Cardiac fibroblast (primary cell): ENCODE data around the gene SOCS3.

ENCODE experiments used
- DNase-seq, 2 donors: peaks; one replicate each; pipeline versions ENCODE4 v3.0.0 to v3.0.0-alpha.2; 2010; ENCODE audit warnings: low read depth in 2 of 2
- H3K4me3 ChIP-seq, 2 donors: replicated peaks in 1 of 2; 1 replicate in 1 of 2; 2 replicates in 1 of 2; pipeline ENCODE4 v1.5.1; 2011; ENCODE audit warnings: low read depth in 2 of 2, low read length in 2 of 2, mild to moderate bottlenecking in 2 of 2, moderate library complexity in 1 of 2
- TF ChIP-seq, protein P1 (sequence below): IDR thresholded peaks from one replicate; pipeline ENCODE4 v1.5.1; 2011; ENCODE audit warnings: low read depth, mild to moderate bottlenecking, low read length, inconsistent platforms

The SOCS3 gene

DNA sequence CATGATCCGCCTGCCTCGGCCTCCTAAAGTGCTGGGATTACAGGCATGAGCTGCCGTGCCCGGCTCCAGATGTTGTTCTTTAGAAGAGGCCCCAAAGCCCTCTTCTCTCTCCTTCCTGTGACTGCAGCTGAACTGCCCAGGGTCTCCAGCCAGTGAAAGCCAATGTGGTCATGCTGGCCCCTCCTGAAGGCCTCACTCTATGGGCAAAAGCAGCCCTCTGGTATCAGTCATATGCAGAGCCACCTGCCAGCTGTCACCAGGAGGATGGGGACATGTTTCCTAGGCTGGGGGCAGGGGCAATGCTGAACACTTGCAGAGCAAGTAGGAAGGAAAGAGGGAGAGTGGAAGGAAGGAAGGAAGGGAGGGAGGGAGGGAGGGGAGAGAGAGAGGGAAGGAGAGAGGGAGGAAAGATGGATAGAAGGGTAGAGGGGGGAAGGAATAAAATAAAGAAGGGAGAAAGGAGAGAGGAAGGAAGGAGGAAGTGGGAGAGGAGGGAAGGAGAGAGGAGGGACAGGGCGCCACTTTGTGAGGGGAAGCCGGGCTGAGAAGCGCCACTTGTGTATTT is 36.0 kb downstream of the SOCS3 start:
- H3K4me3 ChIP-seq: no peak overlapping the region
- TF ChIP-seq, protein P1, sequence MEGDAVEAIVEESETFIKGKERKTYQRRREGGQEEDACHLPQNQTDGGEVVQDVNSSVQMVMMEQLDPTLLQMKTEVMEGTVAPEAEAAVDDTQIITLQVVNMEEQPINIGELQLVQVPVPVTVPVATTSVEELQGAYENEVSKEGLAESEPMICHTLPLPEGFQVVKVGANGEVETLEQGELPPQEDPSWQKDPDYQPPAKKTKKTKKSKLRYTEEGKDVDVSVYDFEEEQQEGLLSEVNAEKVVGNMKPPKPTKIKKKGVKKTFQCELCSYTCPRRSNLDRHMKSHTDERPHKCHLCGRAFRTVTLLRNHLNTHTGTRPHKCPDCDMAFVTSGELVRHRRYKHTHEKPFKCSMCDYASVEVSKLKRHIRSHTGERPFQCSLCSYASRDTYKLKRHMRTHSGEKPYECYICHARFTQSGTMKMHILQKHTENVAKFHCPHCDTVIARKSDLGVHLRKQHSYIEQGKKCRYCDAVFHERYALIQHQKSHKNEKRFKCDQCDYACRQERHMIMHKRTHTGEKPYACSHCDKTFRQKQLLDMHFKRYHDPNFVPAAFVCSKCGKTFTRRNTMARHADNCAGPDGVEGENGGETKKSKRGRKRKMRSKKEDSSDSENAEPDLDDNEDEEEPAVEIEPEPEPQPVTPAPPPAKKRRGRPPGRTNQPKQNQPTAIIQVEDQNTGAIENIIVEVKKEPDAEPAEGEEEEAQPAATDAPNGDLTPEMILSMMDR: no peak
- no peak for DNase-seq

DNA sequence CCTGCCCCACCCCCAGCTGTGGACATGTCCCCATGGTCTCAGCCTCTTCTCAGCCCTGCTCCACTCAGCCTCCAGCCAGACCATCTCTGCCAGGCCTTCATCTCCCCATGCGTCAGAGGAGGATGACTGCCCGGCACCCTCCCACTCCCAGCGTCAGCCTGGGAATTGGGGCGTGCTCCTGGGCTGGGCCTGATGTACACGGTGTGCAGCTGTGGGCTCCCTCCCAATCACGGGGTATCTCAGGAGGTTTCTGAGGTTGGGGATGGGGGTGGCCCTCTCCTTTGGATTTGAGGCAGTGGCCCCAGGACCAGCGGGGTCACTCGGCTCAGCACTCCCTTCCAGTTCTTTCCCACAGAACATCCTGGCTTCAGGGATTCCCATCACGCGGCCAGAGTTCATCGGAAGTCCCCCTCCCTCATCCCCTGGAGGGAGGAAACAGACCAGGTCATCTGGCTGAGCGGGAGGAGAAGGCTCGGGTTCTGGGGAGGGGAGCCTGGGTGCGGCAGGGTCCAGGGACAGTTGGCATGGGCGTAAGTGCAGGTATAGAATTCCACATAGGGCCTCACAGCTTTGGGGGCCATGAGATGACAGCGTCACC is 36.9 kb downstream of the SOCS3 start:
- H3K4me3 ChIP-seq: no peak overlapping the region
- TF ChIP-seq, protein P1: no peak
- peak; percentile 78 to 89 for DNase-seq

DNA sequence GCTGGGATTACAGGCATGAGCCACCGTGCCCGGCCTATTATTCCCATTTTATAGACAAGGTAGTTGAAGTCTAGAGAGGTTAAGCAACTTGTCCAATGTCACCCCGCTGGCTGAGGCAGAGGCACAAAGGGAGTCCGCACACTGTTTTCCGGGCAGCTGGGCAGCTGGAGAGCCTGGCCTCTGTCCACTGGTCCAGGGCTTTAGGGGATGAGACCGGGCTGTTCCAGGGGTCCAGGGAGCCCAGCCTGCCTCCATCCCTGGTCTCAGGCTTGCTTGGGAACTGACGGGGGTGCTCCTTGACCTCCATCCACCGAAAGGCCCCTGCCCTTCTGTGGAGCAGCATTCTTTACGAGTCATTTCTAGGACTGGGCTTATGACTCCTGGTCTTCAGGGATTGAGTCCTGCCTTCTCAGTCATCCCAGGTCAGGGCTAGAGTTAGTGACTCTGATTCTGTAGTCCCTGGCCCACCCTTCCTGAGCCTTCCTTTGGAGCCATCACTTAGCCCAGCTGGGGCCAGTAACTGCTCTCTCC is 37.5 kb downstream of the SOCS3 start:
- no peak for DNase-seq
- no peak overlapping the region for H3K4me3 ChIP-seq
- TF ChIP-seq, protein P1: no peak

DNA sequence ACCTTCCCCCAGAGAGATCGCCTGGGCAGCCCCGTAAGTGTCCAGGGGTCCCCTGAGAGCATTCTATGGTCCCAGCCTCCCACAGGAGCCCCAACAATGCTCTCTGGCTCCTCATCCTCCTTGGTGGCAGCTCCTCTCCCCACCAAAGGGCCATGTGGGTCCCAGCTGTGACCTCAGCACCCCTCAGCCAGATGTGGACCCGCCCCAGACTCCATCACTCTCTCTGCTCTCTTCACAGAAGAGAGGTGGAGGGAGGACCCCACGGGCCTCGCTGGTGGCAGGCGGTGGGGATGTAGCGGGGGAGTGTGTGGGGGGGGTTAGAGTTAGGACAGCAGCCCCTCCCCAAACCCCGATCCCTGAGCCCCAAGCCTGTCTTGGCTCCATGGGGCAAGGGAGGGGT is 41.0 kb downstream of the SOCS3 start:
- H3K4me3 ChIP-seq: no peak overlapping the region
- no peak for DNase-seq
- TF ChIP-seq, protein P1: no peak

DNA sequence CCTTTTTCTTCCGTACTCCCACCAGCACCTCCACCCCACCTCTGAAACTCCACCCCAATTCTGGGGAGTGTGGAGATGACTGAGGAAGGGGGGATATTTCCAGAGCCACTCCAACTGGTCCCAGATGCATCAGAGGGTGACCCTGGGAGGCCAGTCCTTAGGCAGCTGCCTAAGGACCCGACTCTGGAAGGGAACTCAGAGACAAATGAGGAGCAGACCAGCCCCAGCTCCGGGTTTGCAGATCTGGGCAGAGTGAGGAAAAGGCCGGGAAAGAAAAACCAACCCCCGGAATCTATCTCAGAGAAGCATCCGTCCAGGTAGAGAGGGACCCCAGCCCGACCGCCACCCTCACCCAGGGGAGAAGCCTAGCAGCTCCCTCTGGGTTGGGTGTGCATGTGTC is 41.5 kb downstream of the SOCS3 start:
- no peak overlapping the region for H3K4me3 ChIP-seq
- TF ChIP-seq, protein P1: no peak
- DNase-seq: no peak

DNA sequence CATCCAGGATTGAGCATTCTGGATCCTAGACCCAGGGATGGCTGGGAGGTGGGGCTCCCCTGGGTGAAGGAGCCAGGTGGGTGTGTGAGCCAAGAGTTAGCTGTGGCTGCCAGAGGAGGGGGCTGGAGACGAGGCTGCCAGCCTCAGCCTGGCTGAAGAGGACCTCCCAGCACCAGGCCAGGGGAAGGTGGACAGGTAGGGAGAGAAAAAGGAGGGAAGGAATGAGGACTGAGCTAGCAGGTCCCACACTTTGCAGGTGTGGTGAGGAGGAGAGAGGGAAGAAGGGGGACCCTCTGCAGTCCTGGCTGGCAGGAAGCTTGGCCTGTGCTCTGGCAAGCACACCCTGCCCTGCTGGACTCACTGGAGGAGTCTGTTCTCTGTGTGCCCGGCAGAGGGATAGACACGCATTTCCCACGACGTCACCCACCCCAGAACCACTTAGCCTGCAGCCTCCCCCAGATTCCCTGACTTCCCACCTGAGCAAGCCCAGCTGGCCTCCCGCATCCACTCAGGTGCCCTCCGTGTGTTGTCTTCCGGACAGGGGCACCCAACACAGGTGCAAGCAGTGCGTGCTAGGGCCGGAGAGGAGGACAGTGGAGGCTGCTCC is 42.0 kb downstream of the SOCS3 start:
- TF ChIP-seq, protein P1: no peak
- H3K4me3 ChIP-seq: no peak overlapping the region
- no peak for DNase-seq
